ENCODE measurements around the gene ZFP36.

The ZFP36 gene

DNA sequence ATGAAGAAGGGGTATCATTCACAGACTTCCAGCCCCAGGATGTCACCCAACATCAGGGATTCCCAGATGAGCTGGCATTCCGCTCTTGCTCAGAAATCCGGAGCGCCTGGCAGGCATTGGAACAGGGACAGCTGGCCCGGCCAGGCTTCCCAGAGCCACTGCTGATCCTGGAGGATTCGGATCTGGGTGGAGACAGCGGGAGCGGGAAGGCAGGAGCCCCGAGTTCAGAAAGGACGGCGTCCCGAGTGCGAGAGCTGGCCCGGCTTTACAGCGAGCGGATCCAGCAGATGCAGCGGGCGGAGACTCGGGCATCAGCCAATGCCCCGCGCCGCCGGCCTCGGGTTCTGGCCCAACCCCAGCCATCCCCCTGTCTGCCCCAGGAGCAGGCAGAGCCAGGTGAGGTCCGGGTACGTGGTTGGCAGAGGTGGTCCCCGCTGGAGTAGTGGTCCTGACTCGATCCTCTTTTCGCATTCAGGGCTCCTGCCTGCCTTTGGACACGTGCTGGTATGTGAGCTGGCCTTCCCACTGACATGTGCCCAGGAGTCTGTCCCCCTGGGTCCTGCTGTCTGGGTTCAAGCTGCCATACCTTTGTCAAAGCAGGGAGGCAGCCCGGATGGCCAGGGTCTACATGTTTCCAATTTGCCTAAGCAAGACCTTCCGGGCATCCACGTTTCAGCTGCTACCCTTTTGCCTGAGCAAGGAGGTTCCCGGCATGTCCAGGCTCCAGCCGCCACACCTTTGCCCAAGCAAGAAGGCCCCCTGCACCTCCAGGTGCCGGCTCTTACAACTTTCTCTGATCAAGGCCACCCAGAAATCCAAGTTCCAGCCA lies 16.8 kb downstream of the ZFP36 start:
- no peak for DNase-seq (ENCODE audit: extremely low read depth, low read depth)
- no peak overlapping the region for H3K4me3 ChIP-seq (replicated peaks; ENCODE audit: low read depth, low read length)
- TF ChIP-seq CTCF (IDR thresholded peaks at IDR 0.05; ENCODE audit: low read depth, low read length, missing control alignments) = no peak

DNA sequence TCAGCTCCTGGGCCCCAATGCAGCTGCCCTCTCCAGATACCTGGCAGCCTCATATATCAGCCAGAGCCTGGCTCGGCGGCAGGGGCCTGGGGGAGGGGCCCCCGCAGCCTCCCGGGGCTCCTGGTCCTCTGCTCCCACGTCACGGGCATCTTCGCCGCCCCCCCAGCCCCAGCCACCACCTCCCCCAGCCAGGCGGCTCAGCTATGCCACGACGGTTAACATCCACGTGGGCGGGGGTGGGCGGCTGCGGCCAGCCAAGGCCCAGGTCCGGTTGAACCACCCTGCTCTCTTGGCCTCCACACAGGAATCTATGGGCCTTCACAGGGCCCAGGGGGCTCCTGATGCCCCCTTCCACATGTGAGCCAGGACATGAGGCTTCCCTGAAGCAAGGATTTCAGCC lies 18.3 kb downstream of the ZFP36 start:
- no peak overlapping the region for H3K4me3 ChIP-seq (replicated peaks; ENCODE audit: low read depth, low read length)
- no peak for DNase-seq (ENCODE audit: extremely low read depth, low read depth)
- no peak for TF ChIP-seq CTCF (IDR thresholded peaks at IDR 0.05; ENCODE audit: low read depth, low read length, missing control alignments)

DNA sequence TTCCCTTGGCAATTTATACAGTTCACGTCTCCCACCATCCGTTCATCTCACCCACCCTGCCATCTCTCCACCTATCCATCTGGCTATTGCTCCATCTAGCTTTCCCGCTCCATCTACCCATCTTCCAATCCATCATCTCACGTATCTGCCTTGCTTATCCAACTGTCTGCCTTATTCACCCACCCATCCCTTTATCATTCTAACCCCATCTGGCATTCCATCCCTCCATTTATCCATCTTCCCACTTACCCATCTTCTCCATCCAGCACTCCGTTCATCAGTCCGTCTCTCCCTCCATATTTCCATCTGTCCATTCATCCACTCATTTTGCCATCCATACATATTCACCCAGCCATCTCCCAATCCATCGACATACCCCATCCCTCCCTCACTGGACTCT lies 19.1 kb downstream of the ZFP36 start:
- no peak for TF ChIP-seq CTCF (IDR thresholded peaks at IDR 0.05; ENCODE audit: low read depth, low read length, missing control alignments)
- H3K4me3 ChIP-seq (replicated peaks; ENCODE audit: low read depth, low read length) = no peak overlapping the region
- no peak for DNase-seq (ENCODE audit: extremely low read depth, low read depth)

- DNase-seq (ENCODE audit: extremely low read depth, low read depth) = no peak
- no peak overlapping the region for H3K4me3 ChIP-seq (replicated peaks; ENCODE audit: low read depth, low read length)
- no peak for TF ChIP-seq CTCF (IDR thresholded peaks at IDR 0.05; ENCODE audit: low read depth, low read length, missing control alignments)
Observed at GRCh38 chr19:39426170-39426569, 19.5 kb downstream of the ZFP36 start.

DNA sequence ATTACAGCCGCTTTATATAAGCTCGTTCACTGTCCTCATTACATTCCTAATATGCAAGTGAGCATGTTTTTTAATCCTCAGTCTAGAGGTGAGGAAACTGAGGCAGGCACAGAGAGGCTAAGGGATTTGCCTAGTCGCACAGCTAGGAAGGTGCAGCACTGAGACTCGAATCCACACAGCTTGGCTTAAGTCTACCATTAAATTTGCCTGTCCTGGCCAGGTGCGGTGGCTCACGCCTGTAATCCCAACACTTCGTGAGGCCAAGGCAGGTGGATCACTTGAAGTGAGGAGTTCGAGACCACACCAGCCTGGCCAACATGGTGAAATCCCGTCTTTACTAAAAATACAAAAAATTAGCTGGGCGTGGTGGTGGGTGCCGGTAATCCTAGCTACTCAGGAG lies 21.1 kb downstream of the ZFP36 start:
- DNase-seq (ENCODE audit: extremely low read depth, low read depth) = no peak
- H3K4me3 ChIP-seq (replicated peaks; ENCODE audit: low read depth, low read length) = no peak overlapping the region
- no peak for TF ChIP-seq CTCF (IDR thresholded peaks at IDR 0.05; ENCODE audit: low read depth, low read length, missing control alignments)

- TF ChIP-seq CTCF (IDR thresholded peaks at IDR 0.05; ENCODE audit: low read depth, low read length, missing control alignments) = no peak
- H3K4me3 ChIP-seq (replicated peaks; ENCODE audit: low read depth, low read length) = no peak overlapping the region; the same call in 1 of the 2 replicates
- no peak for DNase-seq (ENCODE audit: extremely low read depth, low read depth)
Observed at GRCh38 chr19:39428283-39429112, 21.9 kb downstream of the ZFP36 start.

Data from HFF-Myc (cell line).